ENCODE measurements around the gene RHBDL1.

GRCh38 chr16:700684-701584, 25.5 kb downstream of the RHBDL1 start:
- TF ChIP-seq POLR2A (IDR thresholded peaks at IDR 0.05; ENCODE audit: extremely low read depth, insufficient read length), result no peak
- no peak for TF ChIP-seq CTCF (IDR thresholded peaks at IDR 0.05; ENCODE audit: low read depth, low read length)
